WERI-Rb-1 (cell line): ENCODE results near the gene CAMKMT.

Source experiments
- DNase-seq: peaks from one replicate; pipeline ENCODE4 v3.0.0-alpha.2; 2020
- H3K27ac ChIP-seq: fragments of 250-450 bp; sonication (Bioruptor Pico); 2 replicates; pipeline ENCODE4 v1.5.1; 2020; ENCODE audit warnings: mild to moderate bottlenecking, moderate library complexity
- H3K27me3 ChIP-seq: fragments of 250-450 bp; sonication (Bioruptor Pico); 2 replicates; pipeline ENCODE4 v1.5.1; 2021; ENCODE audit warnings: mild to moderate bottlenecking, low read depth, moderate library complexity; ENCODE audit not compliant: insufficient read depth, severe bottlenecking
- H3K36me3 ChIP-seq: fragments of 250-450 bp; sonication (Bioruptor Pico); 2 replicates; pipeline ENCODE4 v1.5.1; 2020; ENCODE audit warnings: mild to moderate bottlenecking, moderate library complexity
- H3K4me3 ChIP-seq: 2 replicates; pipeline ENCODE4 v1.5.1; 2011; ENCODE audit warnings: low read depth, mild to moderate bottlenecking, control low read depth, low read length
- H3K9me3 ChIP-seq: fragments of 250-450 bp; sonication (Bioruptor Pico); 2 replicates; pipeline ENCODE4 v1.5.1; 2021; ENCODE audit warnings: mild to moderate bottlenecking, moderate library complexity; ENCODE audit not compliant: severe bottlenecking
- TF ChIP-seq, protein P1 (sequence below): IDR thresholded peaks from 2 replicates; pipeline ENCODE4 v1.5.1; 2011; ENCODE audit warnings: low read depth, mild to moderate bottlenecking, control low read depth, inconsistent platforms, low read length

Gene CAMKMT

DNA sequence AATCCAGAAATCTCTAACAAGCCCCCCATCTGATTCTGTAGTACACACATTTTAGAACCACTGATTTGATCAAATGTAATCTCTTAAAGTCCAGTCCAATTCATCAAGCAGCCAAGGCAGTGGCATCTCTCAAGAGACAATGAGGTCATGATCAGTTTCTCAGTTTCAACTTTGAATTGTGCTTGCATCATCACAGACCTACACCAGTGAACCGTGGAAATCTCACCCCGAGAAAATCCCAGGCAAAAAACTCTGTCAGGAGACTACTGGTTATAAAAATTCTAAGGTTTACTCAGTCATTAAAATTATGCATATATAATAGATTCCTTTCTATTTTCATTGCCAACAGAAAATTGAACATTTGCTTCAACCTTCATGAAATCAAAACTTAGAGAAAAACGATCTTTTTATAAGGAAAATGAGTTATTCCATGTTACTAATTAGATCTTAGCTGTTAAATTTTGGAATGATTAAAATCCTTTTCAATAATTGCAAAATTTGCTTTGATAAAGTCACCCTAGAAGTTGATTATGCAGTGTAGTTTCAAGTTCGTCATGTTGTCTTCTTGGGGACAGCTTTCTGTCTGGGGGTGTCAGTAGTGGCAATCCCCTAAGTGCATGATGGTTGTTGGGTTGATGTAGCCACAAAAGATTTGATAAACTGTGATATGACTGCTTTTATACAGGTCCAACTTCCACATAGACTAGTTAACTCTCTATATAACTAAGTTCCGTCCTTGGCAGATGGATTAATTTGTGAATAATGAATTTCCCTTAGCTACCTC, 235.0 kb downstream of the CAMKMT start:
- peaks cover 4% of the 10 kb centered on the region for H3K9me3 ChIP-seq

DNA sequence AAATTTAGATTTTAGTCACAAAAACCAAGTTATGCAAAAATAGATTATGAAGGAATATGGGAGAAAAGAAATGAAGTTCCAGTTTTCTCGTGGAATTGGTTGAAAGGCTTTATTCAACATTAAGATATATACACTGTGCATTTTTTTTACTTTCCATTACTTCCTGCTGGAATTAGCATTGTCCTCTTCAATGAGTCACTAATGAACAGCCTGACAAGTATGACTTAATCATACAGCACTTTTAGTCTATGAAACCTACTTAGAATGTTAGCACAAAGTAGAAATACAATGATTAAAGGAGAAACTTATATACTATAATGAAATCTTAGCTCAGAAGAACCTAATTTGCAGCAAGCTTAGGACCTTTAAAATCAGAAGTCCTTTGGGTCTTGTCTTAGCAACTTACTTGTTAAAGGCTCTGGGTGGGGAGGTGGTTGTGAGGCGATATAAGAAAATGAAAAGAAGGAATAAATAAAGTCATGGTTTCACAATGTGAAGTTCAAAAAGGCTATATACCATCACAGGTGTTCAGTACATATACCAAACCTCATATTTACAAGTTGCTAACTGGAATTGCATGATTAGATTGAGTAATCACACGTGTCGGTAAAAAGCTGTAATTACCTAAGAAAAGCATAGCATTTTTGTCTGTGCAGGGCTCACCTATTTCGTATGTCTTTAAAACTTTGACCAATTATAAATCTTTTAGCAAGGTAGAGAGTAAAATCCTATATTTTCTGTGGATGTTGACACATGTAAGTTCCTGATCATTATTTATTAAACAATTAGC, 236.8 kb downstream of the CAMKMT start:
- DNase-seq: no peak
- TF ChIP-seq, protein P1, sequence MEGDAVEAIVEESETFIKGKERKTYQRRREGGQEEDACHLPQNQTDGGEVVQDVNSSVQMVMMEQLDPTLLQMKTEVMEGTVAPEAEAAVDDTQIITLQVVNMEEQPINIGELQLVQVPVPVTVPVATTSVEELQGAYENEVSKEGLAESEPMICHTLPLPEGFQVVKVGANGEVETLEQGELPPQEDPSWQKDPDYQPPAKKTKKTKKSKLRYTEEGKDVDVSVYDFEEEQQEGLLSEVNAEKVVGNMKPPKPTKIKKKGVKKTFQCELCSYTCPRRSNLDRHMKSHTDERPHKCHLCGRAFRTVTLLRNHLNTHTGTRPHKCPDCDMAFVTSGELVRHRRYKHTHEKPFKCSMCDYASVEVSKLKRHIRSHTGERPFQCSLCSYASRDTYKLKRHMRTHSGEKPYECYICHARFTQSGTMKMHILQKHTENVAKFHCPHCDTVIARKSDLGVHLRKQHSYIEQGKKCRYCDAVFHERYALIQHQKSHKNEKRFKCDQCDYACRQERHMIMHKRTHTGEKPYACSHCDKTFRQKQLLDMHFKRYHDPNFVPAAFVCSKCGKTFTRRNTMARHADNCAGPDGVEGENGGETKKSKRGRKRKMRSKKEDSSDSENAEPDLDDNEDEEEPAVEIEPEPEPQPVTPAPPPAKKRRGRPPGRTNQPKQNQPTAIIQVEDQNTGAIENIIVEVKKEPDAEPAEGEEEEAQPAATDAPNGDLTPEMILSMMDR: no peak
- H3K36me3 ChIP-seq: no peaks in the 10 kb centered on the region
- H3K27me3 ChIP-seq: no peaks in the 10 kb centered on the region
- peak overlapping the region; percentile 10 for H3K27ac ChIP-seq
- peaks cover 4% of the 10 kb centered on the region for H3K9me3 ChIP-seq
- H3K4me3 ChIP-seq: no peak overlapping the region

More for the DNA sequence above, 235.0 kb downstream of the CAMKMT start:
- H3K4me3 ChIP-seq: no peak overlapping the region
- no peaks in the 10 kb centered on the region for H3K27me3 ChIP-seq
- H3K36me3 ChIP-seq: no peaks in the 10 kb centered on the region
- TF ChIP-seq, protein P1: no peak
- DNase-seq: no peak
- H3K27ac ChIP-seq: no peak overlapping the region

DNA sequence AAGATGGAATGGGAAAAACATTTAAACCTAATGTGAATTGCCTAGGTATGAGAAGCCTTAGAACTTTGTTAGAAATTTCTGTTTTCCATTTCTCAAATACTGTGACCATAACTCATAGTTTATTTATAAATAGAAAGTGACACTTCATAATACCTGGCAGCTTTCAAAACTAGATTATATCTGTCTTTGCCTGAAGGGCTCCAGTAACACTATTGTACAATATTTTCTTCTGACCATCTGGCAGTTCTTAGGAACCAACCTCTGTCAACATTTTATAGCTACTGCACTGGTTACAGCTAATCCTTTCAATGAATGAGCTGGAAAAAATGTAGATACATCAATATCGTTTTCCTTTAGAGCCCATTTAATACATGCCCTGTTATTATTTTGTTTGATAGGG, 237.4 kb downstream of the CAMKMT start:
- 0 out of 2 replicates have a peak overlapping the region, but pooled peaks have one; percentile 1 for H3K27ac ChIP-seq
- no peak for DNase-seq
- TF ChIP-seq, protein P1: no peak
- no peaks in the 10 kb centered on the region for H3K27me3 ChIP-seq
- H3K9me3 ChIP-seq: peaks cover under 1% of the 10 kb centered on the region
- no peak overlapping the region for H3K4me3 ChIP-seq
- H3K36me3 ChIP-seq: no peaks in the 10 kb centered on the region

DNA sequence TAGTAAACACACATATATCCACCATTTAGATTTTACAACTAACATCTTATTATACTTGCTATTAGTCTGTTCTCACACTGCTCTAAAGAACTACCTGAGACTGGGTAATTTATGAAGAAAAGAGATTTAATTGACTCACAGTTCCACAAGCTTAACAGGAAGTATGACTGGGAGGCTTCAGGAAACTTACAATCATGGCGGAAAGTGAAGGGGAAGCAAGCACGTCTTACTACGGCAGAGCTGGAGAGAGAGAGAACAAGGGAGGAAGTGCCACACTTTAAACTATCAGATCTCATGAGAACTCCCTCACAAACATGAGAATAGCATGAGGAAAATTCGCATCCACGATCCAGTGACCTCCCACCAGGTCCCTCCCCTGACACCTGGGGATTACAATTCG, 240.7 kb downstream of the CAMKMT start:
- Histone ChIP-seq H3K36me3 (no peaks in the 10 kb centered on the region), H3K27ac (no peak overlapping the region), H3K27me3 (no peaks in the 10 kb centered on the region), H3K9me3 (no peaks in the 10 kb centered on the region), H3K4me3 (no peak overlapping the region)
- no peak for DNase-seq
- TF ChIP-seq, protein P1: no peak

DNA sequence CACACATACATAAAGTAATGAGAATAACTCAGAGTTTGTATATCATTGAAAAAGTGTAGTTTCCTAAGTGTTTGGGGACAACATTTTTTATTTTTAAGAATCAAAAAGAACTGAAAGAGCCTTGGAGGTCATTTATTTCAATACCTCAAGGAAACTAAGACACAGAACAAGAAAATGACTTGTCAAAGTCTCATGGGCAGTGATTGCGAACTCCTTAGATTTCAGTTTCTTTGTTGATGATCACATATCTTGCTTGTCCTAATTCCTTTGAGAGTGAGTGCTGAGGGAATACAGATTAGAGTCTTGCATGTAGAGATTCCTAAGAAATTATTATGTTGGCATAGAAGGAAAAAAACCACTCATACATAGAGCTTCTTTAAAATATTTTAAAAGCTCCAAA, 243.8 kb downstream of the CAMKMT start:
- TF ChIP-seq, protein P1: no peak
- Histone ChIP-seq H3K27ac (no peak overlapping the region), H3K9me3 (no peaks in the 10 kb centered on the region), H3K36me3 (no peaks in the 10 kb centered on the region), H3K27me3 (no peaks in the 10 kb centered on the region), H3K4me3 (no peak overlapping the region)
- no peak for DNase-seq
